K562 (cell line): ENCODE data around the gene GRIPAP1. TPM values are rescaled to one million over a fixed set of nuclear protein-coding genes. Genes with fewer than 3 reads are reported as not detected.

ENCODE experiments used
- CBX1 ChIP-seq: sonication (generic); IDR thresholded peaks from 2 replicates; pipeline ENCODE4 v1.6.1; 2016; ENCODE audit warnings: antibody characterized with exemption, low read depth, mild to moderate bottlenecking
- ELF4 ChIP-seq: fragments of 450-650 bp; formaldehyde crosslinking; IDR thresholded peaks from 2 replicates; pipeline ENCODE4 v1.4.0; 2022; ENCODE audit warnings: missing genetic modification characterization
- ETS2 ChIP-seq: IDR thresholded peaks from 2 replicates; pipeline ENCODE4 v1.6.1; 2016; ENCODE audit warnings: borderline replicate concordance, missing genetic modification characterization, mild to moderate bottlenecking, moderate library complexity, missing compliant biosample characterization; ENCODE audit not compliant: poor library complexity, severe bottlenecking
- EWSR1 ChIP-seq: fragments of 450-650 bp; IDR thresholded peaks from 2 replicates; pipeline ENCODE4 v1.6.1; 2018; ENCODE audit warnings: borderline replicate concordance, mild to moderate bottlenecking, low read depth, moderate library complexity; ENCODE audit not compliant: partially characterized antibody
- MXI1 ChIP-seq: IDR thresholded peaks from 2 replicates; pipeline ENCODE4 v1.6.1; 2011; ENCODE audit warnings: low read depth, mild to moderate bottlenecking, improper control_type of control experiment, low read length
- PHTF2 ChIP-seq: fragments of 250-450 bp; sonication (Bioruptor Pico); IDR thresholded peaks from 2 replicates; pipeline ENCODE4 v1.5.0; 2021; ENCODE audit warnings: mild to moderate bottlenecking
- PRMT5 ChIP-seq: sonication (generic); formaldehyde crosslinking; IDR thresholded peaks from 2 replicates; pipeline ENCODE4 v1.5.0; 2020; ENCODE audit warnings: missing genetic modification reagents
- RAD21 ChIP-seq, 2 experiments: fragments of 250-450 bp in 1 of 2; fragments of 450-650 bp in 1 of 2; sonication (Bioruptor Pico) in 1 of 2; formaldehyde crosslinking in 1 of 2; IDR thresholded peaks in 1 of 2; conservative IDR thresholded peaks in 1 of 2; 2 replicates each; pipeline versions ENCODE4 v1.4.0 to v1.8.0; 2020 to 2022; ENCODE audit warnings: mild to moderate bottlenecking in 2 of 2, moderate library complexity in 1 of 2
- SRSF1 ChIP-seq: fragments of 200-400 bp; formaldehyde crosslinking; IDR thresholded peaks from 2 replicates; pipeline ENCODE4 v1.6.1; 2017; ENCODE audit warnings: mild to moderate bottlenecking, low read depth, low read length, moderate library complexity
- ZNF408 ChIP-seq: fragments of 250-450 bp; sonication (Bioruptor Pico); IDR thresholded peaks from 2 replicates; pipeline ENCODE4 v1.4.0; 2020; ENCODE audit warnings: low read depth, mild to moderate bottlenecking, moderate library complexity
- ZNF707 ChIP-seq: fragments of 250-450 bp; sonication (Bioruptor Pico); conservative IDR thresholded peaks from 2 replicates; pipeline ENCODE4 v1.8.0; 2022; ENCODE audit warnings: inconsistent platforms, mild to moderate bottlenecking, moderate library complexity
- polyA plus RNA-seq, 8 experiments: library from polyadenylated mRNA; depleted of rRNA in 4 of 8; stranded (reverse) in 5 of 8; unstranded in 3 of 8; fragments of >200 nt; fragmentation: Nextera tagmentation in 2 of 8; fragmentation: Illumina TruSeq in 1 of 8; extraction: Ambion mirVana in 2 of 8; extraction: Trizol in 1 of 8; gene quantifications; 2 replicates each; pipeline versions ENCODE4 v1.2.1 to v1.2.3, GENCODE V29; 2011 to 2014; ENCODE audit warnings: inconsistent platforms in 1 of 8, missing spikeins in 1 of 8
- total RNA-seq, 7 experiments: library from RNA; depleted of rRNA in 6 of 7; stranded (reverse); fragments of >200 nt in 6 of 7; fragmentation: Illumina TruSeq in 2 of 7; extraction: Trizol in 2 of 7; gene quantifications; 2 replicates each; pipeline versions ENCODE4 v1.2.1 to v1.2.3, GENCODE V29; 2011 to 2021; ENCODE audit warnings: low replicate concordance in 1 of 7
- TF ChIP-seq, protein P1 (sequence below): fragments of 450-650 bp; IDR thresholded peaks from 2 replicates; pipeline ENCODE4 v1.6.1; 2017; ENCODE audit warnings: antibody characterized with exemption
- TF ChIP-seq, protein P2 (sequence below): fragments of 450-650 bp; IDR thresholded peaks from 2 replicates; pipeline ENCODE4 v1.6.1; 2017; ENCODE audit warnings: mild to moderate bottlenecking, moderate library complexity

GRIPAP1 gene
- total and polyA plus RNA-seq, 9 of the 15 experiments (the other 6 are each of a cell fraction or from before 2014, with no cell fraction given) = 4.1 to 41.6 (median 24.0) TPM

DNA sequence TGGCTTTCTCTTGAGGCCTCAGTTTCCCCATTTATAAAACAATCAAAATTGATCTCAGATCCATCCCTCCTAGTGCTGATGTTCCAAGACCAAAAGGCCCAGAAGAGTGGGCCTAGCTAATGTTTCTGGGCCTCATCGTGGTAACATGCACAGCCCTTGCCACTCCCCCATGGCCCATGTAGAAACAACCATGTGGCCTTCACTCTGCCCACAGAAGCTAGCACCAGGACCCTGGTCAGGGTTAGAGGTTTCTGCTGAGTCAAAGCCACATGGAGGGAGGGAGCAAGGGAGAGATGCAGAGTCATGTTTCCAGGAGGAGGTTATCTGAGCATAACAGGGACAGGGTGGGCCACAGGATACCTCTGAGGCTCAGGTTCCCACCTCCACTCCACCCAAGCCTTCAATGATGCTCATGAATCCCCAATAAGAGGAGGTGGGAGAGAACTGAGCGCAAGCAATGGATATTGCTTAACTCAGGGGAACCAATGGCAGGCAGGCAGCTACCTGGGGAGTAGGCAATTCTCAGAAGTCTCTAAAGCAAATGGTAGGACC, 61.6 kb downstream of the GRIPAP1 start (continued):
- TF ChIP-seq, protein P1, sequence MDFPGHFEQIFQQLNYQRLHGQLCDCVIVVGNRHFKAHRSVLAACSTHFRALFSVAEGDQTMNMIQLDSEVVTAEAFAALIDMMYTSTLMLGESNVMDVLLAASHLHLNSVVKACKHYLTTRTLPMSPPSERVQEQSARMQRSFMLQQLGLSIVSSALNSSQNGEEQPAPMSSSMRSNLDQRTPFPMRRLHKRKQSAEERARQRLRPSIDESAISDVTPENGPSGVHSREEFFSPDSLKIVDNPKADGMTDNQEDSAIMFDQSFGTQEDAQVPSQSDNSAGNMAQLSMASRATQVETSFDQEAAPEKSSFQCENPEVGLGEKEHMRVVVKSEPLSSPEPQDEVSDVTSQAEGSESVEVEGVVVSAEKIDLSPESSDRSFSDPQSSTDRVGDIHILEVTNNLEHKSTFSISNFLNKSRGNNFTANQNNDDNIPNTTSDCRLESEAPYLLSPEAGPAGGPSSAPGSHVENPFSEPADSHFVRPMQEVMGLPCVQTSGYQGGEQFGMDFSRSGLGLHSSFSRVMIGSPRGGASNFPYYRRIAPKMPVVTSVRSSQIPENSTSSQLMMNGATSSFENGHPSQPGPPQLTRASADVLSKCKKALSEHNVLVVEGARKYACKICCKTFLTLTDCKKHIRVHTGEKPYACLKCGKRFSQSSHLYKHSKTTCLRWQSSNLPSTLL = no peak
- TF ChIP-seq ZNF408 (CRISPR knock-in tag) (no peak), PRMT5 (CRISPR knock-in tag) (no peak), ZNF707 (CRISPR knock-in tag) (no peak), RAD21 (CRISPR knock-in tag; conservative IDR thresholded peaks at IDR 0.05 in 1 of 2, IDR thresholded peaks at IDR 0.05 in 1 of 2) (no peak), EWSR1 (no peak), SRSF1 (no peak), ETS2 (tag) (no peak), ELF4 (CRISPR knock-in tag) (no peak), MXI1 (peak; percentile 80), CBX1 (no peak), PHTF2 (CRISPR knock-in tag) (no peak)
- TF ChIP-seq, protein P2, sequence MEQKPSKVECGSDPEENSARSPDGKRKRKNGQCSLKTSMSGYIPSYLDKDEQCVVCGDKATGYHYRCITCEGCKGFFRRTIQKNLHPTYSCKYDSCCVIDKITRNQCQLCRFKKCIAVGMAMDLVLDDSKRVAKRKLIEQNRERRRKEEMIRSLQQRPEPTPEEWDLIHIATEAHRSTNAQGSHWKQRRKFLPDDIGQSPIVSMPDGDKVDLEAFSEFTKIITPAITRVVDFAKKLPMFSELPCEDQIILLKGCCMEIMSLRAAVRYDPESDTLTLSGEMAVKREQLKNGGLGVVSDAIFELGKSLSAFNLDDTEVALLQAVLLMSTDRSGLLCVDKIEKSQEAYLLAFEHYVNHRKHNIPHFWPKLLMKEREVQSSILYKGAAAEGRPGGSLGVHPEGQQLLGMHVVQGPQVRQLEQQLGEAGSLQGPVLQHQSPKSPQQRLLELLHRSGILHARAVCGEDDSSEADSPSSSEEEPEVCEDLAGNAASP = no peak
